ENCODE measurements around the gene MCCD1. TPM values are rescaled to one million over a fixed set of nuclear protein-coding genes. Genes with fewer than 3 reads are reported as not detected.

The MCCD1 gene
- polyA plus RNA-seq, 4 donors = not detected

- Histone ChIP-seq H3K9me3 (ENCODE audit: control insufficient read depth in 2 of 2, insufficient read depth in 1 of 2, low read depth in 1 of 2, low read length in 1 of 2) (no peaks in the 10 kb centered on the region), H3K27me3 (ENCODE audit: control insufficient read depth in 3 of 3, insufficient read depth in 3 of 3, low read length in 3 of 3) (peaks cover 0 to 18% (median 0%) of the 10 kb centered on the region in 3 donors), H3K4me1 (ENCODE audit: control insufficient read depth in 3 of 3, insufficient read depth in 2 of 3, low read depth in 1 of 3, low read length in 2 of 3) (no peaks in the 10 kb centered on the region), H3K27ac (ENCODE audit: low read depth in 1 of 3, low read length in 2 of 3) (peak overlapping the region in 1 of 3 donors; percentile 55), H3K36me3 (ENCODE audit: control insufficient read depth in 3 of 3, insufficient read depth in 2 of 3, low read depth in 1 of 3, low read length in 3 of 3) (no peaks in the 10 kb centered on the region), H3K4me3 (ENCODE audit: low read depth in 1 of 3, low read length in 3 of 3) (no peak overlapping the region)
- DNase-seq = no peak
- WGBS, 3 donors = 72 to 80% (median 77%) methylated on average over 14 of the region's 14 CpGs
- FAIRE-seq = no peak
Observed at GRCh38 chr6:31574106-31575061, 45.6 kb downstream of the MCCD1 start.

GRCh38 chr6:31575335-31575901, 46.7 kb downstream of the MCCD1 start, which contains the start of gene TNF:
Gene TNF, plus strand, starts transcription at chr6:31575565. Its CDS starts 177 bp downstream, at chr6:31575742.
- Histone ChIP-seq H3K4me1 (ENCODE audit: control insufficient read depth in 3 of 3, insufficient read depth in 2 of 3, low read depth in 1 of 3, low read length in 2 of 3) (peaks cover 0 to under 1% (median 0%) of the 10 kb centered on the region in 3 donors), H3K4me3 (ENCODE audit: low read depth in 1 of 3, low read length in 3 of 3) (peak within 1 kb of the TSS in 2 of 3 donors; percentile 19 to 24), H3K9me3 (ENCODE audit: control insufficient read depth in 2 of 2, insufficient read depth in 1 of 2, low read depth in 1 of 2, low read length in 1 of 2) (peaks cover 0 to under 1% of the 10 kb centered on the region in 2 donors), H3K27me3 (ENCODE audit: control insufficient read depth in 3 of 3, insufficient read depth in 3 of 3, low read length in 3 of 3) (peaks cover 0 to 18% (median 0%) of the 10 kb centered on the region in 3 donors), H3K36me3 (ENCODE audit: control insufficient read depth in 3 of 3, insufficient read depth in 2 of 3, low read depth in 1 of 3, low read length in 3 of 3) (no peaks in the 10 kb centered on the region), H3K27ac (ENCODE audit: low read depth in 1 of 3, low read length in 2 of 3) (peak within 1 kb of the TSS in 2 of 3 donors; percentile 45 to 55)
- FAIRE-seq (no peak), DNase-seq (peak in 1 of 2 donors; percentile 42)
- WGBS, 3 donors = 45 to 58% (median 51%) methylated on average over 15 to 19 of the region's 19 CpGs

DNA sequence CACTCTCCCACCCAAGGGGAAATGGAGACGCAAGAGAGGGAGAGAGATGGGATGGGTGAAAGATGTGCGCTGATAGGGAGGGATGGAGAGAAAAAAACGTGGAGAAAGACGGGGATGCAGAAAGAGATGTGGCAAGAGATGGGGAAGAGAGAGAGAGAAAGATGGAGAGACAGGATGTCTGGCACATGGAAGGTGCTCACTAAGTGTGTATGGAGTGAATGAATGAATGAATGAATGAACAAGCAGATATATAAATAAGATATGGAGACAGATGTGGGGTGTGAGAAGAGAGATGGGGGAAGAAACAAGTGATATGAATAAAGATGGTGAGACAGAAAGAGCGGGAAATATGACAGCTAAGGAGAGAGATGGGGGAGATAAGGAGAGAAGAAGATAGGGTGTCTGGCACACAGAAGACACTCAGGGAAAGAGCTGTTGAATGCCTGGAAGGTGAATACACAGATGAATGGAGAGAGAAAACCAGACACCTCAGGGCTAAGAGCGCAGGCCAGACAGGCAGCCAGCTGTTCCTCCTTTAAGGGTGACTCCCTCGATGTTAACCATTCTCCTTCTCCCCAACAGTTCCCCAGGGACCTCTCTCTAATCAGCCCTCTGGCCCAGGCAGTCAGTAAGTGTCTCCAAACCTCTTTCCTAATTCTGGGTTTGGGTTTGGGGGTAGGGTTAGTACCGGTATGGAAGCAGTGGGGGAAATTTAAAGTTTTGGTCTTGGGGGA, 47.4 kb downstream of the MCCD1 start:
- 61 to 67% (median 62%) methylated on average over 8 of the region's 8 CpGs for WGBS, 3 donors
- DNase-seq (no peak), FAIRE-seq (no peak)
- Histone ChIP-seq H3K27me3 (ENCODE audit: control insufficient read depth in 3 of 3, insufficient read depth in 3 of 3, low read length in 3 of 3) (peaks cover 0 to 21% (median 0%) of the 10 kb centered on the region in 3 donors), H3K9me3 (ENCODE audit: control insufficient read depth in 2 of 2, insufficient read depth in 1 of 2, low read depth in 1 of 2, low read length in 1 of 2) (peaks cover 0 to 4% of the 10 kb centered on the region in 2 donors), H3K27ac (ENCODE audit: low read depth in 1 of 3, low read length in 2 of 3) (peak overlapping the region in 2 of 3 donors; percentile 45 to 55), H3K4me1 (ENCODE audit: control insufficient read depth in 3 of 3, insufficient read depth in 2 of 3, low read depth in 1 of 3, low read length in 2 of 3) (peaks cover 0 to 3% (median 0%) of the 10 kb centered on the region in 3 donors), H3K36me3 (ENCODE audit: control insufficient read depth in 3 of 3, insufficient read depth in 2 of 3, low read depth in 1 of 3, low read length in 3 of 3) (no peaks in the 10 kb centered on the region), H3K4me3 (ENCODE audit: low read depth in 1 of 3, low read length in 3 of 3) (peak overlapping the region in 2 of 3 donors; percentile 19 to 24)

DNA sequence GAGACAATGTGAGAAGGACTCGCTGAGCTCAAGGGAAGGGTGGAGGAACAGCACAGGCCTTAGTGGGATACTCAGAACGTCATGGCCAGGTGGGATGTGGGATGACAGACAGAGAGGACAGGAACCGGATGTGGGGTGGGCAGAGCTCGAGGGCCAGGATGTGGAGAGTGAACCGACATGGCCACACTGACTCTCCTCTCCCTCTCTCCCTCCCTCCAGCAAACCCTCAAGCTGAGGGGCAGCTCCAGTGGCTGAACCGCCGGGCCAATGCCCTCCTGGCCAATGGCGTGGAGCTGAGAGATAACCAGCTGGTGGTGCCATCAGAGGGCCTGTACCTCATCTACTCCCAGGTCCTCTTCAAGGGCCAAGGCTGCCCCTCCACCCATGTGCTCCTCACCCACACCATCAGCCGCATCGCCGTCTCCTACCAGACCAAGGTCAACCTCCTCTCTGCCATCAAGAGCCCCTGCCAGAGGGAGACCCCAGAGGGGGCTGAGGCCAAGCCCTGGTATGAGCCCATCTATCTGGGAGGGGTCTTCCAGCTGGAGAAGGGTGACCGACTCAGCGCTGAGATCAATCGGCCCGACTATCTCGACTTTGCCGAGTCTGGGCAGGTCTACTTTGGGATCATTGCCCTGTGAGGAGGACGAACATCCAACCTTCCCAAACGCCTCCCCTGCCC, 48.3 kb downstream of the MCCD1 start:
- Histone ChIP-seq H3K27ac (ENCODE audit: low read depth in 1 of 3, low read length in 2 of 3) (peak overlapping the region in 1 of 3 donors; percentile 26), H3K4me3 (ENCODE audit: low read depth in 1 of 3, low read length in 3 of 3) (peak overlapping the region in 1 of 3 donors; percentile 24), H3K36me3 (ENCODE audit: control insufficient read depth in 3 of 3, insufficient read depth in 2 of 3, low read depth in 1 of 3, low read length in 3 of 3) (no peaks in the 10 kb centered on the region), H3K9me3 (ENCODE audit: control insufficient read depth in 2 of 2, insufficient read depth in 1 of 2, low read depth in 1 of 2, low read length in 1 of 2) (peaks cover 0 to 4% of the 10 kb centered on the region in 2 donors), H3K4me1 (ENCODE audit: control insufficient read depth in 3 of 3, insufficient read depth in 2 of 3, low read depth in 1 of 3, low read length in 2 of 3) (peaks cover 0 to 9% (median 0%) of the 10 kb centered on the region in 3 donors), H3K27me3 (ENCODE audit: control insufficient read depth in 3 of 3, insufficient read depth in 3 of 3, low read length in 3 of 3) (peaks cover 0 to 28% (median 0%) of the 10 kb centered on the region in 3 donors)
- no peak for FAIRE-seq
- 75 to 84% (median 81%) methylated on average over 16 to 19 of the region's 19 CpGs for WGBS, 3 donors
- DNase-seq = peak in 1 of 2 donors; percentile 57

- FAIRE-seq (no peak), DNase-seq (no peak)
- Histone ChIP-seq H3K4me1 (ENCODE audit: control insufficient read depth in 3 of 3, insufficient read depth in 2 of 3, low read depth in 1 of 3, low read length in 2 of 3) (peaks cover 0 to 9% (median 0%) of the 10 kb centered on the region in 3 donors), H3K4me3 (ENCODE audit: low read depth in 1 of 3, low read length in 3 of 3) (no peak overlapping the region), H3K36me3 (ENCODE audit: control insufficient read depth in 3 of 3, insufficient read depth in 2 of 3, low read depth in 1 of 3, low read length in 3 of 3) (no peaks in the 10 kb centered on the region), H3K27me3 (ENCODE audit: control insufficient read depth in 3 of 3, insufficient read depth in 3 of 3, low read length in 3 of 3) (peaks cover 0 to 29% (median 0%) of the 10 kb centered on the region in 3 donors), H3K9me3 (ENCODE audit: control insufficient read depth in 2 of 2, insufficient read depth in 1 of 2, low read depth in 1 of 2, low read length in 1 of 2) (peaks cover 0 to 4% of the 10 kb centered on the region in 2 donors), H3K27ac (ENCODE audit: low read depth in 1 of 3, low read length in 2 of 3) (no peak overlapping the region)
- WGBS, 3 donors = 81 to 82% (median 82%) methylated on average over 3 of the region's 3 CpGs
Observed at GRCh38 chr6:31577579-31577966, 48.8 kb downstream of the MCCD1 start.

- DNase-seq = no peak
- WGBS, 3 donors = 74 to 78% (median 77%) methylated on average over 12 of the region's 12 CpGs
Observed at GRCh38 chr6:31578184-31579118, 49.7 kb downstream of the MCCD1 start.

DNA sequence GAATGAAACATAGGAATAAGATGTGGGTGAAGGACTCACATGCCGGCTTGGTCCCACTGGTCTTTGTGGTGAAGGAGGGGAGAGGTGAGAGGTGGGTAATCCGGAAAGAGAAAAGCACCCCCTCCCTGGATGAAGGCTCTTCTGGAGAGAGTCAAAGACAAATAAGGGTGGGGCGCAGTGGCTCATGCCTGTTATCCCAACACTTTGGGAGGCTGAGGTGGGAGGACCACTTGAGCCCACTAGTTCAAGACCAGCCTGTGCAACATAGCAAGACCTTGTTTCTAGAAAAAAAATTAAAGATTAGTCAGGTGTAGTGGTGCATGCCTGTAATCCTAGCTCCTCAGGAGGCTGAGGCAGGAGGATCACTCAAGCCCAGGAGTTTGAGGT, 50.4 kb downstream of the MCCD1 start:
- peaks cover 0 to 9% (median 0%) of the 10 kb centered on the region in 3 donors for H3K4me1 ChIP-seq (ENCODE audit: control insufficient read depth in 3 of 3, insufficient read depth in 2 of 3, low read depth in 1 of 3, low read length in 2 of 3)
- H3K36me3 ChIP-seq (ENCODE audit: control insufficient read depth in 3 of 3, insufficient read depth in 2 of 3, low read depth in 1 of 3, low read length in 3 of 3) = no peaks in the 10 kb centered on the region
- 82 to 89% (median 87%) methylated on average over 3 of the region's 3 CpGs for WGBS, 3 donors
- no peak overlapping the region for H3K27ac ChIP-seq (ENCODE audit: low read depth in 1 of 3, low read length in 2 of 3)
- H3K9me3 ChIP-seq (ENCODE audit: control insufficient read depth in 2 of 2, insufficient read depth in 1 of 2, low read depth in 1 of 2, low read length in 1 of 2) = peaks cover 0 to 4% of the 10 kb centered on the region in 2 donors
- H3K27me3 ChIP-seq (ENCODE audit: control insufficient read depth in 3 of 3, insufficient read depth in 3 of 3, low read length in 3 of 3) = peaks cover 0 to 23% (median 0%) of the 10 kb centered on the region in 3 donors
- DNase-seq = no peak
- H3K4me3 ChIP-seq (ENCODE audit: low read depth in 1 of 3, low read length in 3 of 3) = no peak overlapping the region
- no peak for FAIRE-seq

More at GRCh38 chr6:31578184-31579118, 49.7 kb downstream of the MCCD1 start:
- Histone ChIP-seq H3K4me3 (ENCODE audit: low read depth in 1 of 3, low read length in 3 of 3) (no peak overlapping the region), H3K4me1 (ENCODE audit: control insufficient read depth in 3 of 3, insufficient read depth in 2 of 3, low read depth in 1 of 3, low read length in 2 of 3) (peaks cover 0 to 9% (median 0%) of the 10 kb centered on the region in 3 donors), H3K36me3 (ENCODE audit: control insufficient read depth in 3 of 3, insufficient read depth in 2 of 3, low read depth in 1 of 3, low read length in 3 of 3) (no peaks in the 10 kb centered on the region), H3K27ac (ENCODE audit: low read depth in 1 of 3, low read length in 2 of 3) (no peak overlapping the region), H3K27me3 (ENCODE audit: control insufficient read depth in 3 of 3, insufficient read depth in 3 of 3, low read length in 3 of 3) (peaks cover 0 to 29% (median 0%) of the 10 kb centered on the region in 3 donors), H3K9me3 (ENCODE audit: control insufficient read depth in 2 of 2, insufficient read depth in 1 of 2, low read depth in 1 of 2, low read length in 1 of 2) (peaks cover 0 to 4% of the 10 kb centered on the region in 2 donors)
- FAIRE-seq = no peak

Data from small intestine (tissue), 7 donors.